ENCODE data around the gene PLK1.
"Not testable (repeated sequence)": the region's sequence is repeated elsewhere in the genome, so short reads cannot be mapped to it uniquely, and the experiment has no call there.

DNA sequence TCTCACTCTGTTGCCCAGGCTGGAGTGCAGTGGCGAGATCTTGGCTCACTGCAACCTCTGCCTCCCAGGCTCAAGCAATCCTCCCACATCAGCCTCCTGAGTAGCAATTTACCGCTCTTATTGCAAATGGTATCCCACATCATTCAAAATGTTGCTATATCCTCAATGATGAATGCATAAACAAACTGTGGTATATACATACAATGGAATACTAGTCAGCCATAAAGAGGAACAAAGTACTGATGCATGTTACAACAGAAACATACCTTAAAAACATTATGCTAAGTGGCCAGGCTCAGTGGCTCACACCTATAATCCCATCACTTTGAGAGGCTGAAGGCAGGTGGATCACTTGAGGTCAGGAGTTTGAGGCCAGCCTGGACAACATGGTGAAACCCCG, 46.8 kb upstream of the PLK1 start:
- not testable (repeated sequence) for TF ChIP-seq POLR2A, EP300 (IDR thresholded peaks at IDR 0.05)
- TF ChIP-seq, protein P1, sequence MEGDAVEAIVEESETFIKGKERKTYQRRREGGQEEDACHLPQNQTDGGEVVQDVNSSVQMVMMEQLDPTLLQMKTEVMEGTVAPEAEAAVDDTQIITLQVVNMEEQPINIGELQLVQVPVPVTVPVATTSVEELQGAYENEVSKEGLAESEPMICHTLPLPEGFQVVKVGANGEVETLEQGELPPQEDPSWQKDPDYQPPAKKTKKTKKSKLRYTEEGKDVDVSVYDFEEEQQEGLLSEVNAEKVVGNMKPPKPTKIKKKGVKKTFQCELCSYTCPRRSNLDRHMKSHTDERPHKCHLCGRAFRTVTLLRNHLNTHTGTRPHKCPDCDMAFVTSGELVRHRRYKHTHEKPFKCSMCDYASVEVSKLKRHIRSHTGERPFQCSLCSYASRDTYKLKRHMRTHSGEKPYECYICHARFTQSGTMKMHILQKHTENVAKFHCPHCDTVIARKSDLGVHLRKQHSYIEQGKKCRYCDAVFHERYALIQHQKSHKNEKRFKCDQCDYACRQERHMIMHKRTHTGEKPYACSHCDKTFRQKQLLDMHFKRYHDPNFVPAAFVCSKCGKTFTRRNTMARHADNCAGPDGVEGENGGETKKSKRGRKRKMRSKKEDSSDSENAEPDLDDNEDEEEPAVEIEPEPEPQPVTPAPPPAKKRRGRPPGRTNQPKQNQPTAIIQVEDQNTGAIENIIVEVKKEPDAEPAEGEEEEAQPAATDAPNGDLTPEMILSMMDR (IDR thresholded peaks at IDR 0.05): not testable (repeated sequence)
